ENCODE measurements around the gene INTS7. TPM values are rescaled to one million over a fixed set of nuclear protein-coding genes. Genes with fewer than 3 reads are reported as not detected.

INTS7 gene
- total and polyA plus RNA-seq, 9 of the 15 experiments (the other 6 are each of a cell fraction or from before 2014, with no cell fraction given): 27.3 to 68.4 (median 40.4) TPM

DNA sequence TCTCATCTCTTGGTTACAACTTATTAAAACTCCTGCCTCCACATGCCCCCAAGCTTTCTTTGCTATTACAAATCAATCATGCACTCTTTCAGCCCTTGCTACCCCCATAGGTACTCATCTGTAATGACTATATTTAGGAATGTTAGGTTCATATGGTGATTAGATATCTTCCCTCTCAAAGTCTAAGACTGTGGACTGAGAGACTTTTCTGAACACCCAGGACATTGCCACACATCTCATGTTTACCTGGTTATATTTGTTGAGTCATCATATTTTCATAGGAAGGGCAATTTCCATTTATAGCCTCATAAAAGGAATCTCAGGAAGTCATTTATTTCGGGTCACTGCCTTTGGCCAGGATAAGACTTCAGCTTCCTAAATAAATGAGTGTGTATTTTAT lies 123.3 kb downstream of the INTS7 start (continued):
- TF ChIP-seq, protein P1, sequence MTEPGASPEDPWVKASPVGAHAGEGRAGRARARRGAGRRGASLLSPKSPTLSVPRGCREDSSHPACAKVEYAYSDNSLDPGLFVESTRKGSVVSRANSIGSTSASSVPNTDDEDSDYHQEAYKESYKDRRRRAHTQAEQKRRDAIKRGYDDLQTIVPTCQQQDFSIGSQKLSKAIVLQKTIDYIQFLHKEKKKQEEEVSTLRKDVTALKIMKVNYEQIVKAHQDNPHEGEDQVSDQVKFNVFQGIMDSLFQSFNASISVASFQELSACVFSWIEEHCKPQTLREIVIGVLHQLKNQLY (CRISPR knock-in tag; conservative IDR thresholded peaks at IDR 0.05): no peak
- TF ChIP-seq RFX5 (IDR thresholded peaks at IDR 0.05; ENCODE audit: low read depth, low read length): no peak
- TF ChIP-seq ZNF316 (IDR thresholded peaks at IDR 0.05): peak; percentile 96
- TF ChIP-seq MAFF (IDR thresholded peaks at IDR 0.05; ENCODE audit: low read length): peak; percentile 98
- TF ChIP-seq SMAD2 (IDR thresholded peaks at IDR 0.05; ENCODE audit: low read depth, low read length): no peak
- no peak for TF ChIP-seq SIN3A (IDR thresholded peaks at IDR 0.05; ENCODE audit: borderline replicate concordance in 2 of 2, control insufficient read depth in 1 of 2, low read depth in 2 of 2, low read length in 2 of 2)

- FAIRE-seq: no peak
- peaks cover 8 to 24% of the 10 kb centered on the region in 2 experiments; a peak in 4 of 5 replicates for H3K27me3 ChIP-seq (ENCODE audit: control insufficient read depth in 2 of 2, insufficient read depth in 2 of 2, low read length in 2 of 2)
- no peak overlapping the region; a peak in 1 of 4 replicates for H3K9ac ChIP-seq (ENCODE audit: insufficient read depth in 1 of 2, low read depth in 2 of 2, low read length in 2 of 2)
- CTCF ChIA-PET (ENCODE audit: low intra/inter-chr PET ratio): no interaction called here
- H3K9me1 ChIP-seq (ENCODE audit: control insufficient read depth, insufficient read depth, low read length): no peaks in the 10 kb centered on the region
- H3K27ac ChIP-seq (ENCODE audit: extremely low read depth, low read depth, low read length): no peak overlapping the region
- H3K4me1 ChIP-seq (replicated peaks in 1 of 2; ENCODE audit: control insufficient read depth in 2 of 2, insufficient read depth in 2 of 2, low read length in 2 of 2): no peaks in the 10 kb centered on the region
- no peak overlapping the region for H2AFZ ChIP-seq (ENCODE audit: low read depth, low read length)
- in situ Hi-C loops (cut with MboI) (no loop called here), intact Hi-C loops (cut with micrococcal nuclease) (no loop called here)
- H3K9me3 ChIP-seq (replicated peaks; ENCODE audit: control insufficient read depth, insufficient read depth, low read depth, low read length): no peaks in the 10 kb centered on the region
- no TSS peak for BruUV-seq (replicated peaks)
- POLR2A ChIA-PET: interaction anchor here (1.0 kb wide), 1 partner anchor 151 kb away, joined by 3 read pairs; no protein-coding TSS in a partner anchor
- no peak overlapping the region for H3K4me2 ChIP-seq (ENCODE audit: insufficient read depth, low read length)
- peak; percentile 34; the same call in 1 of the 3 replicates for ATAC-seq
- no peak overlapping the region for H3K4me3 ChIP-seq
- no peaks in the 10 kb centered on the region for H3K79me2 ChIP-seq (ENCODE audit: control insufficient read depth, insufficient read depth, low read length)
- no peak for DNase-seq (ENCODE audit: extremely low read depth in 1 of 4, low spot score in 3 of 4)
- no peaks in the 10 kb centered on the region for H3K36me3 ChIP-seq (ENCODE audit: control insufficient read depth, insufficient read depth, low read length)
- 0% methylated on average over 4 of the region's 4 CpGs for WGBS (ENCODE audit: insufficient coverage, low coverage, missing lambda C conversion rate)
- no peaks in the 10 kb centered on the region for H4K20me1 ChIP-seq (replicated peaks; ENCODE audit: control insufficient read depth, insufficient read depth, low read length)
- TF ChIP-seq HNRNPL (IDR thresholded peaks at IDR 0.05; ENCODE audit: low read depth, low read length) (no peak), KAT2B (IDR thresholded peaks at IDR 0.05; ENCODE audit: low read depth, low read length) (no peak), E2F3 (CRISPR knock-in tag; IDR thresholded peaks at IDR 0.05) (no peak), NBN (IDR thresholded peaks at IDR 0.05; ENCODE audit: low read depth) (no peak), KLF13 (tag; IDR thresholded peaks at IDR 0.05; ENCODE audit: borderline replicate concordance, low read depth) (no peak), SP2 (IDR thresholded peaks at IDR 0.05; ENCODE audit: extremely low read depth, low read depth, low read length, poor library complexity, severe bottlenecking) (no peak), NFYB (IDR thresholded peaks at IDR 0.05; ENCODE audit: extremely low read depth, insufficient read length) (no peak), LARP7 (IDR thresholded peaks at IDR 0.05) (no peak), ELF4 (CRISPR knock-in tag; IDR thresholded peaks at IDR 0.05) (0 out of 2 replicates have a peak, but pooled peaks have one; percentile 21), NFIX (CRISPR knock-in tag; IDR thresholded peaks at IDR 0.05; ENCODE audit: low read depth) (no peak), JUN (IDR thresholded peaks at IDR 0.05; ENCODE audit: borderline replicate concordance, low read depth, low read length) (no peak), JUN (CRISPR knock-in tag; IDR thresholded peaks at IDR 0.05; ENCODE audit: borderline replicate concordance) (no peak)
- TF ChIP-seq, protein P2, sequence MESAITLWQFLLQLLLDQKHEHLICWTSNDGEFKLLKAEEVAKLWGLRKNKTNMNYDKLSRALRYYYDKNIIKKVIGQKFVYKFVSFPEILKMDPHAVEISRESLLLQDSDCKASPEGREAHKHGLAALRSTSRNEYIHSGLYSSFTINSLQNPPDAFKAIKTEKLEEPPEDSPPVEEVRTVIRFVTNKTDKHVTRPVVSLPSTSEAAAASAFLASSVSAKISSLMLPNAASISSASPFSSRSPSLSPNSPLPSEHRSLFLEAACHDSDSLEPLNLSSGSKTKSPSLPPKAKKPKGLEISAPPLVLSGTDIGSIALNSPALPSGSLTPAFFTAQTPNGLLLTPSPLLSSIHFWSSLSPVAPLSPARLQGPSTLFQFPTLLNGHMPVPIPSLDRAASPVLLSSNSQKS (CRISPR knock-in tag; IDR thresholded peaks at IDR 0.05): no peak
- TF ChIP-seq, protein P3, sequence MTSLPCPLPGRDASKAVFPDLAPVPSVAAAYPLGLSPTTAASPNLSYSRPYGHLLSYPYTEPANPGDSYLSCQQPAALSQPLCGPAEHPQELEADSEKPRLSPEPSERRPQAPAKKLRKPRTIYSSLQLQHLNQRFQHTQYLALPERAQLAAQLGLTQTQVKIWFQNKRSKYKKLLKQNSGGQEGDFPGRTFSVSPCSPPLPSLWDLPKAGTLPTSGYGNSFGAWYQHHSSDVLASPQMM (CRISPR knock-in tag; IDR thresholded peaks at IDR 0.05): no peak
Observed at GRCh38 chr1:211910913-211911485, 124.4 kb downstream of the INTS7 start.

Measured in K562 (cell line).